Sigmoid colon (tissue), 7 donors: ENCODE data around the gene REEP5. TPM values are rescaled to one million over a fixed set of nuclear protein-coding genes. Genes with fewer than 3 reads are reported as not detected.
"Not testable (repeated sequence)": the region's sequence is repeated elsewhere in the genome, so short reads cannot be mapped to it uniquely, and the experiment has no call there.

Experiments used
- DNase-seq: peaks from one replicate; pipeline ENCODE4 v3.0.0-alpha.2; 2019
- H3K27ac ChIP-seq, 4 donors: fragments of 200-600 bp; sonication (generic); one replicate each; pipeline ENCODE4 v1.5.1; 2016 to 2019; ENCODE audit warnings: mild to moderate bottlenecking in 1 of 4
- H3K27me3 ChIP-seq, 3 donors: fragments of 200-600 bp; sonication (generic); one replicate each; pipeline ENCODE4 v1.5.1; 2019; ENCODE audit warnings: mild to moderate bottlenecking in 1 of 3
- H3K36me3 ChIP-seq, 4 donors: fragments of 200-600 bp; sonication (generic); one replicate each; pipeline ENCODE4 v1.5.1; 2016 to 2019
- H3K4me1 ChIP-seq, 4 donors: fragments of 200-600 bp; sonication (generic); one replicate each; pipeline ENCODE4 v1.5.1; 2017 to 2019
- H3K4me3 ChIP-seq, 4 donors: fragments of 200-600 bp; sonication (generic); one replicate each; pipeline ENCODE4 v1.5.1; 2017 to 2019; ENCODE audit warnings: mild to moderate bottlenecking in 2 of 4, moderate library complexity in 1 of 4
- H3K9me3 ChIP-seq, 4 donors: fragments of 200-600 bp in 3 of 4; sonication (generic) in 3 of 4; one replicate each; pipeline versions ENCODE4 v1.5.1 to v1.6.1; 2013 to 2019
- EP300 ChIP-seq, 4 donors: sonication (generic); formaldehyde crosslinking; IDR thresholded peaks; one replicate each; pipeline ENCODE4 v1.6.1; 2017; ENCODE audit warnings: antibody characterized with exemption in 4 of 4
- POLR2A ChIP-seq, 2 donors: fragments of 450-650 bp; IDR thresholded peaks; one replicate each; pipeline ENCODE4 v1.6.1; 2016; ENCODE audit warnings: antibody characterized with exemption in 2 of 2, mild to moderate bottlenecking in 2 of 2, moderate library complexity in 2 of 2
- POLR2AphosphoS5 ChIP-seq, 4 donors: sonication (generic); formaldehyde crosslinking; IDR thresholded peaks; one replicate each; pipeline ENCODE4 v1.6.1; 2017; ENCODE audit warnings: antibody characterized with exemption in 4 of 4
- WGBS, 2 donors: extraction: QIAGEN DNeasy Blood & Tissue Kit; methylation state at CpG; one replicate each; pipeline ENCODE4 v1.1.7; 2013; 5-methylcytosine and 5-hydroxymethylcytosine counted together
- intact Hi-C: fragments of 100-400 bp; cut with DNase I; formaldehyde crosslinking; loops from one replicate; pipeline ENCODE4 v1.15.1; 2023
- polyA plus RNA-seq, 3 donors: library from polyadenylated mRNA; stranded (reverse); fragments of 200-250 nt; gene quantifications; one replicate each; pipeline ENCODE4 v1.2.3, GENCODE V29; 2013
- total RNA-seq, 4 donors: library from RNA; depleted of rRNA; stranded (reverse); fragments of >200 nt; gene quantifications; one replicate each; pipeline ENCODE4 v1.1.0, GENCODE V29; 2016
- TF ChIP-seq, protein P1 (sequence below), 4 experiments: fragments of 450-650 bp in 3 of 4; fragments of 200-600 bp in 1 of 4; IDR thresholded peaks; one replicate each; pipeline ENCODE4 v1.5.1; 2016 to 2019; ENCODE audit warnings: antibody characterized with exemption in 4 of 4, mild to moderate bottlenecking in 3 of 4, moderate library complexity in 2 of 4
- donor health status: healthy with polysubstance abuse.
- donor health status: Bipolar disorder and iron deficiency.
- donor health status: healthy.

REEP5 gene
- total and polyA plus RNA-seq, 7 donors: 17.4 to 86.0 (median 67.6) TPM

- intact Hi-C loops: no loop called here
- Histone ChIP-seq H3K9me3 (no peaks in the 10 kb centered on the region), H3K4me1 (peaks cover 0 to 52% (median 39%) of the 10 kb centered on the region in 4 donors), H3K36me3 (peaks cover 3 to 41% (median 8%) of the 10 kb centered on the region in 4 donors), H3K4me3 (no peak overlapping the region), H3K27me3 (no peaks in the 10 kb centered on the region), H3K27ac (no peak overlapping the region)
- WGBS, 2 donors: 80 to 91% methylated on average over 4 of the region's 4 CpGs
- no peak for DNase-seq
- TF ChIP-seq, protein P1, sequence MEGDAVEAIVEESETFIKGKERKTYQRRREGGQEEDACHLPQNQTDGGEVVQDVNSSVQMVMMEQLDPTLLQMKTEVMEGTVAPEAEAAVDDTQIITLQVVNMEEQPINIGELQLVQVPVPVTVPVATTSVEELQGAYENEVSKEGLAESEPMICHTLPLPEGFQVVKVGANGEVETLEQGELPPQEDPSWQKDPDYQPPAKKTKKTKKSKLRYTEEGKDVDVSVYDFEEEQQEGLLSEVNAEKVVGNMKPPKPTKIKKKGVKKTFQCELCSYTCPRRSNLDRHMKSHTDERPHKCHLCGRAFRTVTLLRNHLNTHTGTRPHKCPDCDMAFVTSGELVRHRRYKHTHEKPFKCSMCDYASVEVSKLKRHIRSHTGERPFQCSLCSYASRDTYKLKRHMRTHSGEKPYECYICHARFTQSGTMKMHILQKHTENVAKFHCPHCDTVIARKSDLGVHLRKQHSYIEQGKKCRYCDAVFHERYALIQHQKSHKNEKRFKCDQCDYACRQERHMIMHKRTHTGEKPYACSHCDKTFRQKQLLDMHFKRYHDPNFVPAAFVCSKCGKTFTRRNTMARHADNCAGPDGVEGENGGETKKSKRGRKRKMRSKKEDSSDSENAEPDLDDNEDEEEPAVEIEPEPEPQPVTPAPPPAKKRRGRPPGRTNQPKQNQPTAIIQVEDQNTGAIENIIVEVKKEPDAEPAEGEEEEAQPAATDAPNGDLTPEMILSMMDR (IDR thresholded peaks at IDR 0.05): no peak
- no peak for TF ChIP-seq EP300 (IDR thresholded peaks at IDR 0.05)
Observed at GRCh38 chr5:112914584-112914983, 7.4 kb downstream of the REEP5 start.

GRCh38 chr5:112910529-112910928 lies 11.5 kb downstream of the REEP5 start:
- Histone ChIP-seq H3K9me3 (no peaks in the 10 kb centered on the region), H3K4me1 (peaks cover 0 to 25% (median 17%) of the 10 kb centered on the region in 4 donors), H3K27me3 (no peaks in the 10 kb centered on the region), H3K36me3 (peaks cover 0 to 24% (median 6%) of the 10 kb centered on the region in 4 donors), H3K4me3 (no peak overlapping the region), H3K27ac (no peak overlapping the region)
- TF ChIP-seq POLR2A (IDR thresholded peaks at IDR 0.05) (no peak), EP300 (IDR thresholded peaks at IDR 0.05) (no peak), POLR2AphosphoS5 (IDR thresholded peaks at IDR 0.05) (no peak)
- TF ChIP-seq, protein P1 (IDR thresholded peaks at IDR 0.05): no peak
- WGBS, 2 donors: 93 to 96% methylated on average over 1 of the region's 1 CpG
- DNase-seq: no peak
- intact Hi-C loops: no loop called here

DNA sequence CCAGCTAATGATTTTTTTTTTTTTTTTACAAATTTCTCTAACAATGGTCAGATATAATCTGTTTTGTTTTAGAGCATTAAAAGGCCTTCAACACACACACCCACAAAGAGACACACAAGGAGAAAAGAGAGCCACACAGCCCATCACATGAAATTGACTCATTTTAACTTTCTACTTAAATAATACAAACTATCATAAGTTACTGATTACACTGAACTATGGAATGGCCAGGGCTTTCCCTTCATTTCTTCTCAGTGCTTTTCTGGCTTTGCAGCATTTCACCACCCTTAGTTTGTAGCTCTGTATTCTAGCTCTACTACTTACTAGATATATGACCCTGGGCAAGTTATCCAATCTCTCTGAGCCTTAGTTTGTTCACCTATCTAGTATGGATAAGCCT lies 13.2 kb downstream of the REEP5 start:
- TF ChIP-seq EP300 (IDR thresholded peaks at IDR 0.05) (no peak), POLR2AphosphoS5 (IDR thresholded peaks at IDR 0.05) (no peak), POLR2A (IDR thresholded peaks at IDR 0.05) (no peak)
- TF ChIP-seq, protein P1 (IDR thresholded peaks at IDR 0.05): no peak
- Histone ChIP-seq H3K36me3 (peaks cover 0 to 24% (median 6%) of the 10 kb centered on the region in 4 donors), H3K9me3 (no peaks in the 10 kb centered on the region), H3K27ac (no peak overlapping the region), H3K4me1 (peaks cover 0 to 22% (median 8%) of the 10 kb centered on the region in 4 donors), H3K4me3 (no peak overlapping the region), H3K27me3 (no peaks in the 10 kb centered on the region)
- no peak for DNase-seq
- intact Hi-C loops: no loop called here

- TF ChIP-seq POLR2A (IDR thresholded peaks at IDR 0.05) (no peak), POLR2AphosphoS5 (IDR thresholded peaks at IDR 0.05) (no peak), EP300 (IDR thresholded peaks at IDR 0.05) (no peak)
- TF ChIP-seq, protein P1 (IDR thresholded peaks at IDR 0.05): no peak
- intact Hi-C loops: no loop called here
- H3K9me3 ChIP-seq: no peaks in the 10 kb centered on the region
- H3K4me1 ChIP-seq: peaks cover 0 to 14% (median 5%) of the 10 kb centered on the region in 4 donors
- no peak for DNase-seq
- H3K4me3 ChIP-seq: no peak overlapping the region
- no peak overlapping the region for H3K27ac ChIP-seq
- H3K27me3 ChIP-seq: no peaks in the 10 kb centered on the region
- peaks cover 0 to 27% (median 6%) of the 10 kb centered on the region in 4 donors for H3K36me3 ChIP-seq
- WGBS, 2 donors: 82 to 89% methylated on average over 4 of the region's 4 CpGs
Observed at GRCh38 chr5:112907166-112907631, 14.8 kb downstream of the REEP5 start.

DNA sequence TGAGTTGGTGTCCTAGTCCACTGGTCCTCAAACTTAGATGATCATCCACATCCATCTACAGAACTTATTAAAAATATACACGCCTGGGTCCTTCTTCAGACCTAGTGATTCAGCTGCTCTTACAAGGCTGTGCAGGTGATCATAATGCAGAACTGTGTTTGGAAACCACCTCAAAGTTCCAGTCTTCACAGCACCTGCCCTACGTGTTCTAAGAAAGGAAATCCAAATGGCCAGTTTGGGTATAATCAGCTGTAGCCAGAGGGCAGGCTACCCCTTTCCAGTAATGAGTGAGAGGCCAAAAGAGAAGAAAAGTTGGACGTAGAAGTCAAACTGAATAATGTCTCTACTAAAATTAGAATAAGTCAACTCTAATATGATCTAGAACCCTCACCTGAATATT lies 15.4 kb downstream of the REEP5 start:
- TF ChIP-seq EP300 (IDR thresholded peaks at IDR 0.05) (no peak), POLR2A (IDR thresholded peaks at IDR 0.05) (no peak)
- TF ChIP-seq, protein P1 (IDR thresholded peaks at IDR 0.05): no peak
- no peak overlapping the region for H3K27ac ChIP-seq
- intact Hi-C loops: no loop called here
- H3K9me3 ChIP-seq: no peaks in the 10 kb centered on the region
- WGBS, 2 donors: 88 to 95% methylated on average over 3 of the region's 3 CpGs
- no peak overlapping the region for H3K4me3 ChIP-seq
- H3K36me3 ChIP-seq: peaks cover 0 to 33% (median 6%) of the 10 kb centered on the region in 4 donors
- no peaks in the 10 kb centered on the region for H3K27me3 ChIP-seq
- DNase-seq: no peak
- peaks cover 0 to 10% (median 5%) of the 10 kb centered on the region in 4 donors for H3K4me1 ChIP-seq

GRCh38 chr5:112904996-112905395 lies 17.0 kb downstream of the REEP5 start:
- DNase-seq, H3K27ac ChIP-seq, H3K4me3 ChIP-seq, H3K27me3 ChIP-seq, H3K9me3 ChIP-seq, intact Hi-C loops: not testable (repeated sequence)
- Histone ChIP-seq H3K4me1 (peaks cover 0 to 10% (median 3%) of the 10 kb centered on the region in 4 donors), H3K36me3 (peaks cover 0 to 43% (median 4%) of the 10 kb centered on the region in 4 donors)
- WGBS, 2 donors: 71 to 89% methylated on average over 3 of the region's 3 CpGs
